ENCODE measurements around the gene ENDOU.

Gene ENDOU

GRCh38 chr12:47709237-47709636 is 16.1 kb downstream of the ENDOU start:
- no peak overlapping the region for H3K9ac ChIP-seq (ENCODE audit: low read length)
- H3K4me1 ChIP-seq (ENCODE audit: control insufficient read depth, insufficient read depth, low read length): peaks cover 11% of the 10 kb centered on the region
- H3K36me3 ChIP-seq (ENCODE audit: control insufficient read depth, insufficient read depth, low read length): no peaks in the 10 kb centered on the region
- no peaks in the 10 kb centered on the region for H3K9me3 ChIP-seq (ENCODE audit: control insufficient read depth, low read length)
- no peak overlapping the region for H3K4me3 ChIP-seq (ENCODE audit: low read length)
- H3K27me3 ChIP-seq (ENCODE audit: control insufficient read depth, insufficient read depth, low read length): no peaks in the 10 kb centered on the region

DNA sequence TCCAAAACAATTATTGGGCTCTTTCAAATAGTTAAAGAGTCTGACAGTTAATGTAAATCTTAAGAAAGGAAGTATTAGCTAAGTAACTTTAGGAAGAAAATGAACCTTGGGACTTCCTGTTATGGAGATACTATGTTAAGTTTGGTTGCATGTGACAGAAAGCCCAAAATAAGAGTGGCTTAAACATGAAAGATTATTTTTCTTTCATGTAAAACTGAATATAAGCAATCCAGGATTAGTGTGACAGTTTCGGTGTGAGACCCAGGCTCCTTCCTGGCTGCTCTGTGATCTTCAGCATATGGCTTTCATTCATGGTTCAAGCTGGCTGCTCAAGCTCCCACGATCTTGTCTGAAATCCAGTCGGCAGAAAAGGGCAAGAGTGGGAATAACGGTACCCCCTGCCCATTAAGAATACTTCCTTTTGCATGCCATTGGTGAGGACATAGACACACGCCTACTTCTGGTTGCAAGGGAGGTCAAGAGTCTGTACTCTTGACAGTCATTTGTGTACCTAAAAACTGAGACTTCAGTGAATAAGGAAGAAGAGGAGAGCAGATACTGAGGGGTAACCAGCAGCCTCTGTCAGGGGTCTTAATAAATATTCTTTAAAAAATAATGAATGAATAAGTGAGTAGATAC is 17.3 kb downstream of the ENDOU start:
- no peak overlapping the region for H3K4me3 ChIP-seq (ENCODE audit: low read length)

GRCh38 chr12:47707355-47707754 is 17.9 kb downstream of the ENDOU start:
- Histone ChIP-seq H3K9me3 (ENCODE audit: control insufficient read depth, low read length) (no peaks in the 10 kb centered on the region), H3K27me3 (ENCODE audit: control insufficient read depth, insufficient read depth, low read length) (no peaks in the 10 kb centered on the region), H3K36me3 (ENCODE audit: control insufficient read depth, insufficient read depth, low read length) (no peaks in the 10 kb centered on the region), H3K9ac (ENCODE audit: low read length) (no peak overlapping the region), H3K4me3 (ENCODE audit: low read length) (no peak overlapping the region), H3K4me1 (ENCODE audit: control insufficient read depth, insufficient read depth, low read length) (peaks cover 11% of the 10 kb centered on the region)

More for the DNA sequence above, 17.3 kb downstream of the ENDOU start:
- no peak overlapping the region for H3K9ac ChIP-seq (ENCODE audit: low read length)
- no peaks in the 10 kb centered on the region for H3K36me3 ChIP-seq (ENCODE audit: control insufficient read depth, insufficient read depth, low read length)
- peaks cover 11% of the 10 kb centered on the region for H3K4me1 ChIP-seq (ENCODE audit: control insufficient read depth, insufficient read depth, low read length)
- H3K27me3 ChIP-seq (ENCODE audit: control insufficient read depth, insufficient read depth, low read length): no peaks in the 10 kb centered on the region
- no peaks in the 10 kb centered on the region for H3K9me3 ChIP-seq (ENCODE audit: control insufficient read depth, low read length)

DNA sequence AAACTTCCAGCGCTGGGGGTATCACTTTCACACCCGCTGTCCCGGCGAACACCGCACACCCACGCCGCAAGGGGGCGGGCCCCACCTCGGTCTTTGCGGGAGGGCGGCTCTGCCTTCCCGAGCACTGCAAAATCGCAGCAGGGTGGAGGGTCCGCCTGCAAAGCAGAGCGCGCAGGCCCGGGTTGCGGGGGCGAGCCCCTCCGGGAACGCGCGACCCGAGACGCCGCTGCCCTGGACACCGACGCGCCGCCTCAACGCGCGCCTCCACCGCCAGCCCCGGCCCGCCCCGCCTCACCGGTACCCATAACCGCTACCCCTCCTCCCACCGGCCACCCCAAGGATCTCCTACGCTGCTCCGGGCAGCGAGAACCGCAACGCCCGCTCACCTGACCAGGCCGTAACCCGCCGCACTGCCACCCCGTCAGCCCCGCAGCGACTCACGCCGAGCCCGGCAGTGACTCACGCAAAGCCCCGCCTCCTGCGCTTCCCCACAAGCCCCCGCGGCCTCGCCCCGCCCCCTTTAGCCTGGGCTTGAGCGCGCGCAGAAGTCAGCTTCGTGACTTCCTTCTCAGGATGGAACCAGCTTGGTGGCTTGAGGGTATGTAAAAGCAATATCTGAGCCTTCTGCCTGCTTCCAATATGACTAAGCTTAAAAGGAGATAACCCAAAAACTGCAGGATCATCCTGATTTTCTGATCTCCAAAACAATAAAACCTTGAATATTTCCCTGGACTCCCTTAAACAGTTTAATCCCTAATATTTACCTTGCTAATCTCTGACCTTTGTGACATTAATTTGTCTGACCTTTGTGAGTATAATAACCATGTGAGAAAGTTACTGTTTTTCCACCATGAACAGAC is 19.5 kb downstream of the ENDOU start, which contains the start of gene RPAP3:
RPAP3 (minus strand) TSS at position 465 of the 860 bp plus-strand sequence. CDS start 3,190 bp downstream, outside the sequence.
- Histone ChIP-seq H3K4me3 (ENCODE audit: low read length) (peak within 1 kb of the TSS; percentile 51), H3K4me1 (ENCODE audit: control insufficient read depth, insufficient read depth, low read length) (peaks cover 11% of the 10 kb centered on the region), H3K9me3 (ENCODE audit: control insufficient read depth, low read length) (no peaks in the 10 kb centered on the region), H3K27me3 (ENCODE audit: control insufficient read depth, insufficient read depth, low read length) (no peaks in the 10 kb centered on the region), H3K9ac (ENCODE audit: low read length) (peak within 1 kb of the TSS; percentile 76), H3K36me3 (ENCODE audit: control insufficient read depth, insufficient read depth, low read length) (no peaks in the 10 kb centered on the region)

GRCh38 chr12:47705229-47705565 is 20.1 kb downstream of the ENDOU start:
- H3K36me3 ChIP-seq (ENCODE audit: control insufficient read depth, insufficient read depth, low read length): no peaks in the 10 kb centered on the region
- no peaks in the 10 kb centered on the region for H3K27me3 ChIP-seq (ENCODE audit: control insufficient read depth, insufficient read depth, low read length)
- H3K4me3 ChIP-seq (ENCODE audit: low read length): peak overlapping the region; percentile 51
- no peaks in the 10 kb centered on the region for H3K9me3 ChIP-seq (ENCODE audit: control insufficient read depth, low read length)
- peaks cover 11% of the 10 kb centered on the region for H3K4me1 ChIP-seq (ENCODE audit: control insufficient read depth, insufficient read depth, low read length)
- H3K9ac ChIP-seq (ENCODE audit: low read length): peak overlapping the region; percentile 76

GRCh38 chr12:47704719-47705118 is 20.6 kb downstream of the ENDOU start:
- peak overlapping the region; percentile 51 for H3K4me3 ChIP-seq (ENCODE audit: low read length)
- H3K27me3 ChIP-seq (ENCODE audit: control insufficient read depth, insufficient read depth, low read length): no peaks in the 10 kb centered on the region
- no peaks in the 10 kb centered on the region for H3K36me3 ChIP-seq (ENCODE audit: control insufficient read depth, insufficient read depth, low read length)
- H3K4me1 ChIP-seq (ENCODE audit: control insufficient read depth, insufficient read depth, low read length): peaks cover 11% of the 10 kb centered on the region
- no peaks in the 10 kb centered on the region for H3K9me3 ChIP-seq (ENCODE audit: control insufficient read depth, low read length)
- peak overlapping the region; percentile 76 for H3K9ac ChIP-seq (ENCODE audit: low read length)

- H3K9me3 ChIP-seq (ENCODE audit: control insufficient read depth, low read length): no peaks in the 10 kb centered on the region
- H3K27me3 ChIP-seq (ENCODE audit: control insufficient read depth, insufficient read depth, low read length): no peaks in the 10 kb centered on the region
- no peaks in the 10 kb centered on the region for H3K36me3 ChIP-seq (ENCODE audit: control insufficient read depth, insufficient read depth, low read length)
- H3K9ac ChIP-seq (ENCODE audit: low read length): no peak overlapping the region
- peaks cover 5% of the 10 kb centered on the region for H3K4me1 ChIP-seq (ENCODE audit: control insufficient read depth, insufficient read depth, low read length)
- H3K4me3 ChIP-seq (ENCODE audit: low read length): no peak overlapping the region
These were observed 25.0 kb downstream of the ENDOU start for GRCh38 chr12:47700263-47700662.

DNA sequence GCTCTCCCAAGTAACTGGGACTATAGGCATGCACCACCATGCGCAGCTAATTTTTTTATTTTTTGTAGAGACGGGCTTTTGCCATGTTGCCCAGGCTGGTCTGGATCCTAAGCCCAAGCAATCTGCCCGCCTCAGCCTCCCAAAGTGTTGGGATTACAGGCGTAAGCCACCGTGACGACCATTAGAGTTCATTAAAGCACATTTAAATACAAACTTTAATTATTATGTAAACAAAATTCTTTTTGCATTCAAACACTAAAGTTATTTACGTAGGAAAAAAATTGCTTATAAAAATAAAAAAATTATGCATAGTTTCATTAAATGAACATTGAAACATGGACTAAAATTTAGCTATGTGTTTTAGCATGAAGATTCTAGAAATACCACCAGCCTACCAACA is 26.7 kb downstream of the ENDOU start:
- H3K36me3 ChIP-seq (ENCODE audit: control insufficient read depth, insufficient read depth, low read length): no peaks in the 10 kb centered on the region
- no peak overlapping the region for H3K9ac ChIP-seq (ENCODE audit: low read length)
- H3K4me3 ChIP-seq (ENCODE audit: low read length): no peak overlapping the region

GRCh38 chr12:47698055-47698454 is 27.2 kb downstream of the ENDOU start:
- Histone ChIP-seq H3K9ac (ENCODE audit: low read length) (no peak overlapping the region), H3K4me1 (ENCODE audit: control insufficient read depth, insufficient read depth, low read length) (no peaks in the 10 kb centered on the region), H3K9me3 (ENCODE audit: control insufficient read depth, low read length) (no peaks in the 10 kb centered on the region), H3K4me3 (ENCODE audit: low read length) (no peak overlapping the region), H3K27me3 (ENCODE audit: control insufficient read depth, insufficient read depth, low read length) (no peaks in the 10 kb centered on the region), H3K36me3 (ENCODE audit: control insufficient read depth, insufficient read depth, low read length) (no peaks in the 10 kb centered on the region)

More for the DNA sequence above, 26.7 kb downstream of the ENDOU start:
- no peaks in the 10 kb centered on the region for H3K4me1 ChIP-seq (ENCODE audit: control insufficient read depth, insufficient read depth, low read length)
- no peaks in the 10 kb centered on the region for H3K27me3 ChIP-seq (ENCODE audit: control insufficient read depth, insufficient read depth, low read length)
- H3K9me3 ChIP-seq (ENCODE audit: control insufficient read depth, low read length): no peaks in the 10 kb centered on the region

DNA sequence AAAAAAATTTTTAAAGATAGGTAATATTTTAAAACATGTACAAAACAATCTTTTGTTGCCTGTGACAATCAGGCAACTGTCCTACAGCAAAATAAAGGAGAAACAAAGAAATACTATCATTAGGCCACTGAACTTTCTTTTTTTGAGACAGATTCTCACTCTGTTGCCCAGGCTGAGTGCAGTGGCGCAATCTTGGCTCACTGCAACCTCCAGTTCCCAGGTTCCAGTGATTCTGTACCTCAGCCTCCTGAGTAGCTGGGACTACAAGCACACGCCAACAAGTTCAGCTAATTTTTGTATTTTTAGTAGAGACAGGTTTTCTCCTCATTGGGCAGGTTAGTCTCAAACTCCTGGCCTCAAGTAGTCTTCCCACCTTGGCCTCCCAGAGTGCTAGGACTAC is 36.1 kb downstream of the ENDOU start:
- no peak overlapping the region for H3K9ac ChIP-seq (ENCODE audit: low read length)
- no peaks in the 10 kb centered on the region for H3K36me3 ChIP-seq (ENCODE audit: control insufficient read depth, insufficient read depth, low read length)
- no peak overlapping the region for H3K4me3 ChIP-seq (ENCODE audit: low read length)
- no peaks in the 10 kb centered on the region for H3K9me3 ChIP-seq (ENCODE audit: control insufficient read depth, low read length)
- H3K27me3 ChIP-seq (ENCODE audit: control insufficient read depth, insufficient read depth, low read length): no peaks in the 10 kb centered on the region
- H3K4me1 ChIP-seq (ENCODE audit: control insufficient read depth, insufficient read depth, low read length): no peaks in the 10 kb centered on the region

DNA sequence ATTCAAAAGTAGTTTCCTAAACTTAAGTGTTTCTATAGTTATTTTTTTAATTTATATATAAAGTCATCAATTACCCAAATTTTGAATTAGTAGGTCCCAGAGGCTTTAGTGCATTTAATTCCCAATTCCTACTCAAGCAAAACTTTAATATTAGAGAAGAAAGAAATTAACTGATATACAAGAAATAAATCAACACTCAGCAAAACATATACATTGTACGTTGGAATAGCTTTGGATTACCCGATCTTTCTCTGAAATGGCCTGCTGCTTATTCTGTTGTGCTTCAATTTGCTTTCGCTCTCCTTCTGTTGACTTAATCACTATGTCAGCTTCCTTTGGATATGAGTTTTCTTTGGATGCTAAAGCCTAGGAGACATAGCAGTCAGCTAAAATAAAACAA is 37.7 kb downstream of the ENDOU start:
- Histone ChIP-seq H3K9ac (ENCODE audit: low read length) (no peak overlapping the region), H3K36me3 (ENCODE audit: control insufficient read depth, insufficient read depth, low read length) (no peaks in the 10 kb centered on the region), H3K4me3 (ENCODE audit: low read length) (no peak overlapping the region), H3K27me3 (ENCODE audit: control insufficient read depth, insufficient read depth, low read length) (no peaks in the 10 kb centered on the region), H3K9me3 (ENCODE audit: control insufficient read depth, low read length) (no peaks in the 10 kb centered on the region), H3K4me1 (ENCODE audit: control insufficient read depth, insufficient read depth, low read length) (no peaks in the 10 kb centered on the region)

GRCh38 chr12:47686645-47687240 is 38.5 kb downstream of the ENDOU start:
- no peaks in the 10 kb centered on the region for H3K4me1 ChIP-seq (ENCODE audit: control insufficient read depth, insufficient read depth, low read length)
- H3K9ac ChIP-seq (ENCODE audit: low read length): no peak overlapping the region
- H3K4me3 ChIP-seq (ENCODE audit: low read length): no peak overlapping the region
- no peaks in the 10 kb centered on the region for H3K27me3 ChIP-seq (ENCODE audit: control insufficient read depth, insufficient read depth, low read length)
- H3K9me3 ChIP-seq (ENCODE audit: control insufficient read depth, low read length): no peaks in the 10 kb centered on the region
- H3K36me3 ChIP-seq (ENCODE audit: control insufficient read depth, insufficient read depth, low read length): no peaks in the 10 kb centered on the region
